KOPT-K1 (cell line): ENCODE data around the gene IL6.

Source experiments
- H3K27ac ChIP-seq: fragments of 200-600 bp; sonication (generic); 2 replicates; pipeline ENCODE4 v1.5.1; 2016; ENCODE audit warnings: antibody characterized with exemption, mild to moderate bottlenecking, low read depth, low read length; ENCODE audit not compliant: poor library complexity, severe bottlenecking
- H3K36me3 ChIP-seq: fragments of 200-600 bp; sonication (generic); 2 replicates; pipeline ENCODE4 v1.5.1; 2017; ENCODE audit warnings: antibody characterized with exemption, mild to moderate bottlenecking, low read length, moderate library complexity; ENCODE audit not compliant: insufficient read depth
- H3K9me3 ChIP-seq: fragments of 200-600 bp; sonication (generic); 2 replicates; pipeline ENCODE4 v1.5.1; 2017; ENCODE audit warnings: antibody characterized with exemption, low read length, mild to moderate bottlenecking; ENCODE audit not compliant: insufficient read depth, poor library complexity, severe bottlenecking

Gene IL6

DNA sequence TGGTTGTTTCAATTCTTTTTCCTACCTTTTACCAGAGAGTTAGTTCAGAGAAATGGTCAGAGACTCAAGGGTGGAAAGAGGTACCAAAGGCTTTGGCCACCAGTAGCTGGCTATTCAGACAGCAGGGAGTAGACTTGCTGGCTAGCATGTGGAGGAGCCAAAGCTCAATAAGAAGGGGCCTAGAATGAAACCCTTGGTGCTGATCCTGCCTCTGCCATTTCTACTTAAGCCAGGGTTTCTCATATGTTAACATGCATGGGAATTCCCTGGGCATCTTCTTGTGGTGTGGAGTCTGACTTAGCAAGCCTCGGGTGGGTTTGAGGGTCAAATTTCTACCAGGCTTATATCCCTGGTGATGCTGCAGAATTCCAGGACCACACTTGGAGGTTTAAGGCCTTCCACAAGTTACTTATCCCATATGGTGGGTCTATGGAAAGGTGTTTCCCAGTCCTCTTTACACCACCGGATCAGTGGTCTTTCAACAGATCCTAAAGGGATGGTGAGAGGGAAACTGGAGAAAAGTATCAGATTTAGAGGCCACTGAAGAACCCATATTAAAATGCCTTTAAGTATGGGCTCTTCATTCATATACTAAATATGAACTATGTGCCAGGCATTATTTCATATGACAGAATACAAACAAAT lies 3.2 kb downstream of the IL6 start:
- Histone ChIP-seq H3K27ac (no peak overlapping the region), H3K36me3 (no peaks in the 10 kb centered on the region)

DNA sequence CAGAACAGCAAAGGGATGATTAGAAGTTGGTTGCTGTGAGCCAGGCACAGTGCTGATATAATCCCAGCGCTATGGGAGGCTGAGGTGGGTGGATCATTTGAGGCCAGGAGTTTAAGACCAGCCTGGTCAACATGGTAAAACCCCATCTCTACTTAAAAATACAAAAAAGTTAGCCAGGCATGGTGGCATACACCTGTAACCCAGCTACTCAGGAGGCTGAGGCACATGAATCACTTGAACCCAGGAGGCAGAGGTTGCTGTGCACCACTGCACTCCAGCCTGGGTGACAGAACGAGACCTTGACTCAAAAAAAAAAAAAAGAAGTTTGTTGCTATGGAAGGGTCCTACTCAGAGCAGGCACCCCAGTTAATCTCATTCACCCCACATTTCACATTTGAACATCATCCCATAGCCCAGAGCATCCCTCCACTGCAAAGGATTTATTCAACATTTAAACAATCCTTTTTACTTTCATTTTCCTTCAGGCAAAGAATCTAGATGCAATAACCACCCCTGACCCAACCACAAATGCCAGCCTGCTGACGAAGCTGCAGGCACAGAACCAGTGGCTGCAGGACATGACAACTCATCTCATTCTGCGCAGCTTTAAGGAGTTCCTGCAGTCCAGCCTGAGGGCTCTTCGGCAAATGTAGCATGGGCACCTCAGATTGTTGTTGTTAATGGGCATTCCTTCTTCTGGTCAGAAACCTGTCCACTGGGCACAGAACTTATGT lies 4.1 kb downstream of the IL6 start:
- Histone ChIP-seq H3K9me3 (no peaks in the 10 kb centered on the region), H3K36me3 (no peaks in the 10 kb centered on the region), H3K27ac (no peak overlapping the region)

More for the DNA sequence above, 3.2 kb downstream of the IL6 start:
- H3K9me3 ChIP-seq: no peaks in the 10 kb centered on the region

DNA sequence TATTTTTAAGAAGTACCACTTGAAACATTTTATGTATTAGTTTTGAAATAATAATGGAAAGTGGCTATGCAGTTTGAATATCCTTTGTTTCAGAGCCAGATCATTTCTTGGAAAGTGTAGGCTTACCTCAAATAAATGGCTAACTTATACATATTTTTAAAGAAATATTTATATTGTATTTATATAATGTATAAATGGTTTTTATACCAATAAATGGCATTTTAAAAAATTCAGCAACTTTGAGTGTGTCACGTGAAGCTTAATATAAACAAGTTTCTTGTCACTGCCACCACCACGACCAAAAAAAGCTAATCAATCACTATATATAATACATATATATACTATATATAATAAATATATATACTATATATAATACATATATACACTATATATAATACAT lies 4.8 kb downstream of the IL6 start:
- Histone ChIP-seq H3K36me3 (no peaks in the 10 kb centered on the region), H3K9me3 (no peaks in the 10 kb centered on the region), H3K27ac (no peak overlapping the region)

DNA sequence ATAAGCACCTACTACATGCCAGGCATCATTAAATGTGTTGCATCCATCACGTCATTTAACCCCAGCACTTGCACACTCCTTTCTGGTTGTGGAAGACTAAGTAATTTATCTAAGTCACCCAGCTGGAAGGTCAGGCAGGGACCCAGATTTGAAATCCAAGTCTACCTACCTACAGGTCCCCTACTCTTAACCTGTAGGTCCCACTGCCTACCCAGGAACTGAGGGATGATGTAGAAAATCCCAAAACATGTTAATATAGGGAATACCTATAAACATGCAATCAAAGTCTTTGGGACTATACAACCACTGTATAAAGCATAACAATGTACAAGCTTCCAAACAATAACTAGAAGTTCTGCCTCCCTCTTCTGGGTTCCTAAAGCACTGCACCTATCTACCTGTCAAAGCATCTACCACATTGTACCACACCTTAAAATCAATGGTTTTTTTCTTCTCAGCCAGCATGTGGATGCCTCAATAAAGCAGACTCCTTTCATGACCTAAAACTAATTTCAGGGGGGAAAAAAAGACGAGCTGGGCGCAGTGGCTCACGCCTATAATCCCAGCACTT lies 5.6 kb downstream of the IL6 start:
- Histone ChIP-seq H3K36me3 (no peaks in the 10 kb centered on the region), H3K27ac (no peak overlapping the region), H3K9me3 (no peaks in the 10 kb centered on the region)

DNA sequence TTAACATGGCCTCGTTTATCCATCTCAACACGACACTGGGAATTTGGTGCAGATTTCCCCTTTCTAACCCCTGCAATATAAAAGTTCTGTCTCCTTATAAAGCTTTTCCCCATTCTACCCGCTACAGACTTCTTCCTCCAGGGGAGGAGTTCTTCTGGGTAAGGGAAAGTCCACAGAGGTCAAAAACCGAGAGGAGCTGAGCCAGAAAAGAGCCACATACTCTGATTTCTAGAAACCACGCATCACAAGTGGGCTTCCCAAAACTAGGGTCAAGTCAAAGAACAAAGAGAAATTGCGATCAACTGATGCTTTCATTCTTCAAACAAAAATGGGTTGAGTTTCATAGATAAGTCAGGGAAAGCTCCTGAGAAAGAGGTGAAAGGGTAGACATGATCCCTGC lies 6.8 kb downstream of the IL6 start:
- no peaks in the 10 kb centered on the region for H3K36me3 ChIP-seq
- H3K9me3 ChIP-seq: no peaks in the 10 kb centered on the region
- no peak overlapping the region for H3K27ac ChIP-seq

DNA sequence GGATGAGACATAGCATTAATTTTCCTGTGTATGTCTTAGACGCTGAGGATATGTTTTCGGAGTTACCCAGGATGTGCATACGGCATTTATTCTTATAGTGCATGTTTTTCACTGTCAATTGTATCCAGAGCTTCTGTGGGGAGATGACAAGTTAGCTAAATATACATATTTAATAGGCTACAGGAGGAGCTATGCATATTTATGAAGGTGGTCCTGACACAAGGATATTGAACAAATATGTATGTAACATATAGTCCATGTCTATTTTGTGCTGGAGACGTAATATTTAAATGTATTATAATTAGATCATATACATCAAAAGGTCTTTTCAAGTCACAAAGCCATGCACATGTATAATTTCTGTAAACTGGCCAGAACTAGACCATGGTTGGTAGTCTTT lies 16.0 kb downstream of the IL6 start:
- Histone ChIP-seq H3K9me3 (no peaks in the 10 kb centered on the region), H3K36me3 (no peaks in the 10 kb centered on the region), H3K27ac (no peak overlapping the region)

DNA sequence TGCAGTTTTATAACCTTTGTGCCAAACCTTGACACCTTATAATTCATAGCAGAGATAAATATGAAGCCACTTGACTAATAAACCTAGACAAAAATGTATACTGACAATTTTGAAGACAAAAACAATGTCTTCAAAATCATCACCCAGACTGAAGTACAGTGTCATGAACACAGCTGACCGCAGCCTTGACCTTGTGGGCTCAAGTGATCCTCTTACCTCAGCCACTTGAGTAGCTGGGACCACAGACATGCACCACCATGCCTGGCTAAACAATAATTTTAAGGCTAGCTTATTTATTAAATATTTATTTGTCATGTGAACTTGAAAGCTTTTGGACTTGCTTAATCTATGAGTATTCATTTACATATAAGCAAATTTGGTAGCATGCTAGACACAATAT lies 24.3 kb downstream of the IL6 start:
- H3K27ac ChIP-seq: no peak overlapping the region
- no peaks in the 10 kb centered on the region for H3K36me3 ChIP-seq
- H3K9me3 ChIP-seq: peaks cover 8% of the 10 kb centered on the region

DNA sequence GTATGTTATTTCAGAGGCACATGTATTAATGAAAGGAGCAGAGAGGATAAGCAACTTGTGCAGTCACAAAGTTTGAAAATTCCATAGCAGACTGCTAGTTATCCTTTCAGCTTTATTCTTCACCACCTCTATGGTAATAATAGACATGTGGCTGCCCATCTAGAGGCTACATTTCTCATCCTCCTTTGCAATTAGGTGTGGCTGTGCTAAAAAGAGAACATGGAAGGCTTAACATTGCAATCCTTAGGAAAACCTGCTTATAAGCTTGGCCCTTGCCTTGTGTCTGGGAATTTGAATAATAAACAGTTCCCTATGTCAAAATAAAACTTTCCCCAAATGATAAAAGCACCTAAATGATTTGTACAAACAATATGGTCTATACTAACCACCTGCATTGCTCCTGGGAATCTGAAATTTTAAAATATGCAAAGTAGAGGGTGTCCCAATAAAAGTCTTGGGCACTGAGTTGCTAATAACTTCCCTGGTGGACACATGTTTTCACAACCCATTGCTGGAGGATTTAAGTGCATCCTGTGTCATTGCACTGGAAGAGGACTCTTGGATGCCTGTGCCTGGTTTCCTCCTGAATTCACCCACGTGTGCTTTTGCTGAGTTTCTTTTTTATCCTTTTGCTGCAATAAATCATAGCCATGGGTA lies 30.5 kb downstream of the IL6 start:
- no peaks in the 10 kb centered on the region for H3K36me3 ChIP-seq
- peaks cover 18% of the 10 kb centered on the region for H3K9me3 ChIP-seq
- H3K27ac ChIP-seq: no peak overlapping the region

DNA sequence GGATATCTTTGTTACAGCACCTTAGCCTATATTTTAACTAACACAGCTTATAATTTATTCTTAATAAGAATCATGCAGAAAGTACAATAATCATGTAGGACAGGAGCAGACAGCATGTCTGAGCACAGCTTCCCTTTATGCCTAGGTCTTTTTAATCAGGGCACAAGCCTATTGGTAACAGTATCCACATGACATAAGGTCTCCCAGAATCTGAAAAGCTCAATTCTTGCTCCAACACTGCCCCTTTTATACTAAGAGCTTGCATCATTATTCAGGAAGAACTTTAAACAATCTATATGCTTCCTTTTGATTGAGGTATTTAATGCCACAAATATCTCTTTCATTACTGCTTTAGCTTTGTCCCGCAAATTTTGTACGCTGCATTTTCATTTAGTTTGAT lies 31.6 kb downstream of the IL6 start:
- Histone ChIP-seq H3K9me3 (peaks cover 18% of the 10 kb centered on the region), H3K36me3 (no peaks in the 10 kb centered on the region), H3K27ac (no peak overlapping the region)

DNA sequence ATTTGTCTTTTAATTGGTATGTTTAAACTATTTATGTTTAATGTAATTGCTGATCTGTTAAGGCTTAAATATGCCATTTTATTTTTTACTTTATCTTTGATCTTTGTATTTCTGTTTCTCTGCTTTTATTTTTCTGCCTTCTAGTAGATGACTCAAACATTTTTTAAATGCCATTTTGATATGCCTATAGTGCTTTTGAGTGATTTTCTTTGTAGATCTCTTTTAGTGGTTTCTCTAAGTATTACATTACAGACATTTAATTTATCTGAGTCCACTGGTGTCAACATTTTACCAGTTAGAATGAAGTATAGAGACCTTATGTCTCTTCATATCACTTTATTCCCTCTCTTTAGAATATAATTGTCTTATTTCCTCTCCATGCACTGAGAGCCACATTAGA lies 32.7 kb downstream of the IL6 start:
- peaks cover 18% of the 10 kb centered on the region for H3K9me3 ChIP-seq
- H3K36me3 ChIP-seq: no peaks in the 10 kb centered on the region
- no peak overlapping the region for H3K27ac ChIP-seq

DNA sequence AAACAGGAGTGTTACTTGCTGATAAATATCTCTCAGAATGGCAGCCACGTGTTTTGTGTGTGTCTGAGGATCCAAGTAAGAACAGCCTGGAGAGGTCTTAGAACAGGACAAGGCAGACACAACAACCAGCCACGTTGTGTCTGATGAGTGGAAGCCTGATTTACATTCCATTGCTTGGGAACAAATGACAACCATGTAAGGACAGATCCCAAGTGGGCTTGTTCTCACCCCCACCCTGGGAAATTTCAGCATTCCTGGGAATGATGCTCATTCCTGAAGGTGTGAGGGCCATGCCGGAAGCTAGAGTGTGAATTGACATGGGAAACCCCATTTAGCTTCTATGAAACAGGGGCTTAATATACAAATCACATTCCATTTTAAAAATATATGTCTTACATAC lies 35.9 kb downstream of the IL6 start:
- no peak overlapping the region for H3K27ac ChIP-seq
- no peaks in the 10 kb centered on the region for H3K36me3 ChIP-seq
- peaks cover 10% of the 10 kb centered on the region for H3K9me3 ChIP-seq

DNA sequence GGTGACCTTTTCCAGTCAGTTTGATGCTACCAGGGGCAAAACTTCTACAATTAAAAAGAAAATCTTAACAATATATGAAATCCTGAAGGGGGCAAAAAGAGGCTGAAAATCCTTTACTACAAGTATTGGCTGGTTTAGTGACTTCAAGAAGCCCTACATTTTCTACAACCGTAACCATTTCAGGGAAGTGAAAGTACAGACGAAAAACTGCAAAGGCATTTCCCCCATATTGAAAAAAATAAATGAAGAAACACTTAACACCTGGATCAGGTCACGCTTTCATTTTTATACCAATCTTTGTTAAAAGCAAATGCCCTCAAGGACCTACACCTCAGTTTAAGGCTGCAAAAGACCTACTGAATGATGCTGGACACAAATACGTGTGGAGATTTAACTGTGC lies 38.6 kb downstream of the IL6 start:
- peaks cover 9% of the 10 kb centered on the region for H3K9me3 ChIP-seq
- no peaks in the 10 kb centered on the region for H3K36me3 ChIP-seq
- no peak overlapping the region for H3K27ac ChIP-seq

DNA sequence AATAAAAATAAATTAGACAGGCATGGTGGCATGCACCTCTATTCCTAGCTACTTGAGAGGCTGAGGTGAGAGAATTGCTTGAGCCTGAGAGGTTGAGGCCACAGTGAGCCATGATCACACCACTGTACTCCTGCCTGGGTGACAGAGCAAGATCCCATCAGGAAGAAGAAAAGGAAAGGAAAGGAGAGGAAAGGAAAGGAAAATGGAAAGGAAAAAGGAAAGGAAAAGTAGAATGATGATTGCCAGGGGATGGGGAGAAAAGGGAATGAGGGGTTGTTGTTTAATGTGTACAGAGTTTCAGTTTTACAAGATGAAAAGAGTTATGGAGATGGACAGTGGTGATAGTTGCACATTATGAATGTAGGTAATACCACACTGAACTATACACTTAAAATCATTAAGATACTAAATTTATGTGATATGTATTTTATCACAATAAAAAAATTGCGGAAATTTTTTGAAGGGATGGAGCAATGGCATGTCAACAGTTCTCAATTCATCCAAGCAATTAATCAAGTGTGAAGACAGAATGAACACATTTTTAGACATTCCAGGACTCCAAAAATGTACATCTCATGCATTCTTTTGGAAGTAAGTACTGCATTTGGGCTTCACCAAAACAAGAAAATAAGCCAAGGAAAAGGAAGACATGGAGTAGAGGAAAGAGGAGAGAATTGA lies 44.3 kb downstream of the IL6 start:
- H3K36me3 ChIP-seq: no peaks in the 10 kb centered on the region
- H3K9me3 ChIP-seq: peaks cover 5% of the 10 kb centered on the region
- no peak overlapping the region for H3K27ac ChIP-seq

DNA sequence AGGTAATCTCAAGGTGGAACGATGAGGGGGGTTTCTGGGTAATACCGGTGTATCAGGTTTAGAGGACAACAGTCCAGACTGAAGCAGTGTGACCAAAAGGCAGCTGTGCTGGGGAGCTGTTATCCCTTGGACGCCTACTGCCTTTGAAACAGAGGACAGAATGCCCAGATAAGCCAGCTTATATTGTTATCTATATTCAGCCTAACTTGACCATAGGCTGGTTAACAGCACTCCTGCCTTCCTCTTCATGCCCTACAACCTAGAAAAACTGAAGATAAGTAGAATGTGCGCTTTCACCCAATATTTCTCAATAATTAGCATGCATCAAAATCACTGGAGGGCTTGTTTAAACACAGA lies 44.9 kb downstream of the IL6 start:
- Histone ChIP-seq H3K9me3 (peaks cover 5% of the 10 kb centered on the region), H3K27ac (no peak overlapping the region), H3K36me3 (no peaks in the 10 kb centered on the region)

DNA sequence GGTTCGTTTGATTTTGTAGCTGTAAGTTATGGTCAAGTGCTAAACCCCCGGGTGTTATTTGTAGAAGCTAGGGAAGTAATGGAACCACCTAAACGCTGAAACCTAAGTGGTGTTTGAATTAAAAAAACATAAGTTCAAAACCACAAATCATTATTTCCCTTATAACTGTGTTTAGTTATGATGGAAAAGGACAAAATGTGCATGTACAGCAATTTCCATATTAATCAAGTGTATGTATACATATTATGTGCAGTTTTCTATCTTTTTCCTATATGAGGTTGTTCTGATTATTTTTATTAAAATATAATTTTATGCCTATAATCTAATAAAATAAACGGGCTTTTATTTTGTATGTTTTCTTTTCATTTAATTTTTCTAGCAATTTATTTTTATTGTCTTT lies 45.9 kb downstream of the IL6 start:
- Histone ChIP-seq H3K36me3 (no peaks in the 10 kb centered on the region), H3K9me3 (peaks cover 5% of the 10 kb centered on the region), H3K27ac (no peak overlapping the region)
